D721Med (cell line): ENCODE results near the gene ZBTB26.

Experiments
- DNase-seq: peaks from one replicate; pipeline ENCODE4 v3.0.0; 2011; ENCODE audit warnings: low spot score; ENCODE audit not compliant: insufficient read length
- FAIRE-seq: peaks from 2 replicates; lab custom pipeline; 2011; peaks lifted over from hg19 to GRCh38; lab: Jason Lieb, UNC
- CTCF ChIP-seq: IDR thresholded peaks from 2 replicates; pipeline ENCODE4 v1.5.1; 2012; ENCODE audit warnings: mild to moderate bottlenecking, control low read depth; ENCODE audit not compliant: insufficient read depth; ENCODE audit errors: missing control alignments

The ZBTB26 gene

GRCh38 chr9:122866079-122866478 lies 65.2 kb downstream of the ZBTB26 start:
- DNase-seq (no peak), FAIRE-seq (no peak)
- no peak for TF ChIP-seq CTCF
